Measurements from ENCODE around the gene KCNG3. TPM values are rescaled to one million over a fixed set of nuclear protein-coding genes. Genes with fewer than 3 reads are reported as not detected.

Gene KCNG3
- total and polyA plus RNA-seq, 2 of the 13 experiments (the other 11 are each of a cell fraction or from before 2014, with no cell fraction given), result 2.8 to 4.8 TPM

DNA sequence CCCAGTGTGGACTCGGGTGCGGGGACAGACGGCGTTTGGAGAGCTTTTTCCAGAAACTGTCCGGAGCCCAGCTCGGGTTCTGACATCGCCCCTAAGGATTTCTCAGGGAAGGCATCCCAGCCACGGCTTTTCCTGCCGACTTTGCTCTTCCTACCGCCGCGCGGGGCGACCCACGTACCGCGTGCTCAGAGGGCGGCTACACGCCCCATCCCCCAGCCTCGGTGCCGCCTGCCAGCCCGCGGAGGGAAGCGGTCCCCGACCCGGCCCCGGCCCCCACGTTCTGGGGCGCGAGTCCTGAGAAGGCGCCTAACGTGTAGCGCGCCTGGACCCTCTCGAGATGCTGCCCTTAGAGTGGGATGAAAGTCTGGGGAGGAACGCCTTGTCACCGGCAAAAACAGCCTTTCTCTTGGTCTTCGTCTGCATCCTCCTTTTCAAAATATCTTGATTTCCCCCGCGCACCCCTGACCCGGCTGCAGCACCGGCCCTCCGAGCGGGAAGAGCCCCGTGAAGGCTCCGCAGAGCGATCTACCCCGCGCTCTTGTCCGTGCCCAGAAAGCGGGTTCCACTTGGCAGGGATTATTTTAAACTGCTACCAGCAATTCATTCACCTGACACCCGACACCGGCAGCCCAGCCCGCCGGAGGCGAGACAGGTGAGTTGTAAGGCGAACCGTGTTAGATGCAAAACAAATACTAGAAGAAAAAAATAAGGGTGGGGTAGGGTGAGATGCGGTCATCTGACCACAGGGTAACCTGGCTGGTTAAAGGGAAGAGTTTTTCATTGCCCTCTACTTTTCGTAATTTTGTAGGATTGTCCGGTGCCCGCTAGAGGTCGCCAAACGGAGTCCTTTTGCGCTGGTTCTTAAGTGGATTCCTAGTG lies 812 bp upstream of the KCNG3 start (continued):
- no peak for TF ChIP-seq SYNCRIP (IDR thresholded peaks at IDR 0.05; ENCODE audit: insufficient read depth, low read depth, low read length)
- no peak for TF ChIP-seq ZNF296 (CRISPR knock-in tag; conservative IDR thresholded peaks at IDR 0.05)
- no peak for TF ChIP-seq ZNF615 (CRISPR knock-in tag; IDR thresholded peaks at IDR 0.05; ENCODE audit: borderline replicate concordance)
- TF ChIP-seq, protein P1, sequence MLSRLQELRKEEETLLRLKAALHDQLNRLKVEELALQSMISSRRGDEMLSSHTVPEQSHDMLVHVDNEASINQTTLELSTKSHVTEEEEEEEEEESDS (CRISPR knock-in tag; IDR thresholded peaks at IDR 0.05; ENCODE audit: borderline replicate concordance), result no peak
- TF ChIP-seq SMARCC2 (IDR thresholded peaks at IDR 0.05), result no peak
- TF ChIP-seq ZNF12 (CRISPR knock-in tag; IDR thresholded peaks at IDR 0.05), result no peak
- peak; percentile 39; the same call in 1 of the 2 replicates for TF ChIP-seq KMT2A (CRISPR knock-in tag; IDR thresholded peaks at IDR 0.05)
- no peak for TF ChIP-seq ZNF660 (CRISPR knock-in tag; IDR thresholded peaks at IDR 0.05; ENCODE audit: borderline replicate concordance, low read depth)
- TF ChIP-seq, protein P2, sequence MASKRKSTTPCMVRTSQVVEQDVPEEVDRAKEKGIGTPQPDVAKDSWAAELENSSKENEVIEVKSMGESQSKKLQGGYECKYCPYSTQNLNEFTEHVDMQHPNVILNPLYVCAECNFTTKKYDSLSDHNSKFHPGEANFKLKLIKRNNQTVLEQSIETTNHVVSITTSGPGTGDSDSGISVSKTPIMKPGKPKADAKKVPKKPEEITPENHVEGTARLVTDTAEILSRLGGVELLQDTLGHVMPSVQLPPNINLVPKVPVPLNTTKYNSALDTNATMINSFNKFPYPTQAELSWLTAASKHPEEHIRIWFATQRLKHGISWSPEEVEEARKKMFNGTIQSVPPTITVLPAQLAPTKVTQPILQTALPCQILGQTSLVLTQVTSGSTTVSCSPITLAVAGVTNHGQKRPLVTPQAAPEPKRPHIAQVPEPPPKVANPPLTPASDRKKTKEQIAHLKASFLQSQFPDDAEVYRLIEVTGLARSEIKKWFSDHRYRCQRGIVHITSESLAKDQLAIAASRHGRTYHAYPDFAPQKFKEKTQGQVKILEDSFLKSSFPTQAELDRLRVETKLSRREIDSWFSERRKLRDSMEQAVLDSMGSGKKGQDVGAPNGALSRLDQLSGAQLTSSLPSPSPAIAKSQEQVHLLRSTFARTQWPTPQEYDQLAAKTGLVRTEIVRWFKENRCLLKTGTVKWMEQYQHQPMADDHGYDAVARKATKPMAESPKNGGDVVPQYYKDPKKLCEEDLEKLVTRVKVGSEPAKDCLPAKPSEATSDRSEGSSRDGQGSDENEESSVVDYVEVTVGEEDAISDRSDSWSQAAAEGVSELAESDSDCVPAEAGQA (IDR thresholded peaks at IDR 0.05; ENCODE audit: low read depth), result no peak
- TF ChIP-seq, protein P2 (CRISPR knock-in tag; IDR thresholded peaks at IDR 0.05; ENCODE audit: borderline replicate concordance), result no peak; the same call in 1 of the 2 replicates
- TF ChIP-seq ZNF10 (CRISPR knock-in tag; IDR thresholded peaks at IDR 0.05; ENCODE audit: borderline replicate concordance, low read depth), result no peak
- TF ChIP-seq, protein P3, sequence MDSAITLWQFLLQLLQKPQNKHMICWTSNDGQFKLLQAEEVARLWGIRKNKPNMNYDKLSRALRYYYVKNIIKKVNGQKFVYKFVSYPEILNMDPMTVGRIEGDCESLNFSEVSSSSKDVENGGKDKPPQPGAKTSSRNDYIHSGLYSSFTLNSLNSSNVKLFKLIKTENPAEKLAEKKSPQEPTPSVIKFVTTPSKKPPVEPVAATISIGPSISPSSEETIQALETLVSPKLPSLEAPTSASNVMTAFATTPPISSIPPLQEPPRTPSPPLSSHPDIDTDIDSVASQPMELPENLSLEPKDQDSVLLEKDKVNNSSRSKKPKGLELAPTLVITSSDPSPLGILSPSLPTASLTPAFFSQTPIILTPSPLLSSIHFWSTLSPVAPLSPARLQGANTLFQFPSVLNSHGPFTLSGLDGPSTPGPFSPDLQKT (CRISPR knock-in tag; IDR thresholded peaks at IDR 0.05; ENCODE audit: borderline replicate concordance), result no peak
- no peak for TF ChIP-seq RBAK (CRISPR knock-in tag; IDR thresholded peaks at IDR 0.05)
- TF ChIP-seq, protein P4, sequence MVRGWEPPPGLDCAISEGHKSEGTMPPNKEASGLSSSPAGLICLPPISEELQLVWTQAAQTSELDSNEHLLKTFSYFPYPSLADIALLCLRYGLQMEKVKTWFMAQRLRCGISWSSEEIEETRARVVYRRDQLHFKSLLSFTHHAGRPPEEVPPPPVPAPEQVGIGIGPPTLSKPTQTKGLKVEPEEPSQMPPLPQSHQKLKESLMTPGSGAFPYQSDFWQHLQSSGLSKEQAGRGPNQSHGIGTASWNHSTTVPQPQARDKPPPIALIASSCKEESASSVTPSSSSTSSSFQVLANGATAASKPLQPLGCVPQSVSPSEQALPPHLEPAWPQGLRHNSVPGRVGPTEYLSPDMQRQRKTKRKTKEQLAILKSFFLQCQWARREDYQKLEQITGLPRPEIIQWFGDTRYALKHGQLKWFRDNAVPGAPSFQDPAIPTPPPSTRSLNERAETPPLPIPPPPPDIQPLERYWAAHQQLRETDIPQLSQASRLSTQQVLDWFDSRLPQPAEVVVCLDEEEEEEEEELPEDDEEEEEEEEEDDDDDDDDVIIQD (CRISPR knock-in tag; IDR thresholded peaks at IDR 0.05; ENCODE audit: low read depth), result no peak; the same call in 1 of the 2 replicates
- TF ChIP-seq ZNF138 (CRISPR knock-in tag; IDR thresholded peaks at IDR 0.05; ENCODE audit: low read depth), result peak; percentile 85
